ENCODE results near the gene KIT.

DNA sequence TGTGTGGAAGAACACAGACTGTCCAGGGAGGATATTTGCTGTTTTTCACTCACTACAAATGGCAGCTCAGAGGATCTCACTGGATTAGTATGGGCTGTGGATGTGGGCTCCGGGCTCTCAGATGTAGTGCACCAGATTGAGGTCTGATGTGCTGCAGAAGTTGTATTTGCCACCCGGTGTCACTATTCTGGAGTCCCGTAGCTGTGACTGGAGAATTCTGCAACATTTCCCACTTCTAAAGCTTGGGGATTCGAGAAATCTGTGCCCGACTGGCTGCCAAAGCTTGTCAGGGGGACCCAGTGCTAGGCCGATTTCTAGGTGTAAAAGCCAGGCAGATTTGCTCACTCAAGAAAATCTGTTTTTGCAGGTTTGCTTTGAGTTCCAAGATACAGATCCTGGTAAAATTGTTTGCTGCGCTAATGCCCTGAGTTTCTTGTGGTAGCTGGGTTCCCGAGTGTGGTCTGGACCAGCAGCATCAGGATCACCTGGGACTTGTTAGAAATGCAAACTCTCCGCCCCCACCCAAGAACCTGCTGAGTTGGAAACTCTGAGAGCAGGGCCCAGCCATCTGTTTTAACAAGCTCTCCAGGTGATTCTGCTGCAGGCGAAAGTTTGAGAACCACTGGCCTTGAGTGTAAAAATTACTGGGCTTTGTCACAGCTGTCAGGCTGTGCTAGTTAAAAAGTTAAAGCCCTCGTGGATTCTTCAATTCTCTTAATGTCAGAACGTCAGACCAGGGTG lies 18.1 kb downstream of the KIT start:
- no peak for TF ChIP-seq EZH2 (IDR thresholded peaks at IDR 0.05; ENCODE audit: insufficient read depth, poor library complexity, severe bottlenecking)
- TF ChIP-seq EZH2phosphoT487 (IDR thresholded peaks at IDR 0.05; ENCODE audit: insufficient read depth, low read depth), result no peak
